HuH-7 (cell line): ENCODE data around the gene TAS1R2.
A peak's percentile ranks its signal among the peaks of the same experiment; 100 is the strongest.
"Not testable (repeated sequence)": the region's sequence is repeated elsewhere in the genome, so short reads cannot be mapped to it uniquely, and the experiment has no call there.

Experiments
- DNase-seq: peaks from one replicate; pipeline ENCODE4 v3.0.0; 2011; ENCODE audit warnings: low spot score

Gene TAS1R2

DNA sequence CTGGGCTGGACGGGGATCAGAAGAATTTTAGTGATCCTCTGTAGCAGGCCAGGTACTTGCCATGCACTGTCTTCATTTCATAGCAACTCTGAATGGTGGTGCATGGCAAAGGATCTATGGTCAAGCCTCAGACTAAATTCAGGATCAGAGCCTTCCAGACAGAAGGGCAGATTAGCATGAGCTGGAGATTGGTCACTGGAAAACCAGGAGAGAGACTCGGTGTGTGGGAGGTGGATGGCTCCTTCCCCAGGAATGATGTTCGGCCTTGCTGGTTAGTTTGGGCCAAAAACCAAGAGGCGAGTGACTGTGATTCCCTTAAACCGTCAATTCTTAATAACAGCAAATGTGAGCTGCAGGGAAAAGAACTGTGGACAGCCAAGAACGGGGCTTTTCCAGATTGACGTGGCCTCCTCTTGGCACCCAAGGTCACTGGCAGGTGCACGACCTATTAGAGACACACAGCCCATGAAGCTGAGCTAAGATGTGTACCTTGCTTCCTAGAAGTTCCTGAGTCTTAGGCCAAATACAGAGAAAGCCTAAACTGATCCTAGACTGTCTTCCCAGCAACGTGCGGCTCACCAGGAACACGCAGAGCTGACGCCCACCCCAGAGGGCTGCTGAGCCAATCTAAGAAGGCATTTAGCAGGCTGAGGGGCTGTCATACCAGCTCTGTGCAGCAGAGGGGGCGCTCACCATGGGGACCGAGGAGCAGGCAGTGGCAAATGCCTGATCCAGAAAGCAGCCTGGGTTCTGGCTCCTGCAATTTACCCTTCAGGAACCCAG lies 24.4 kb upstream of the TAS1R2 start:
- DNase-seq: peak; percentile 84

DNA sequence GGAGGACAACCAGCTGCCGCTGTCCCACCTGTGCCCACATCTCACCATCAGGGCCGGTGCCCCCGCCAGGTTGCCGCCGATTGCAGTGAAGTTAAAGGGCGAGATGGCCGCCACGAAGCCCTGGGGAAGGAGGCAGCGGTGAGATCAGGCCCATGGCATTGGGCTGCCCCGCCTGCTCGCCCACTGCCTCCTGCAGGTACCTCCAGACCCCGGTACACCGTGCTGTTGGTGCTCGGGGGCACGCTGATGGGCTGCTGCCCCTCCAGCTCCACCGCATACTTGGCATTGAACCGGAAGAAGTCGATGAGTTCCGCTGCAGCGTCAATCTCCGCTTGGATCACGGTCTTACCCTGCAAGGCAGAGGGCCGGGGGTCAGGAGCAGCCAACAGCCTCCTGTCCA lies 23.6 kb upstream of the TAS1R2 start:
- no peak for DNase-seq

DNA sequence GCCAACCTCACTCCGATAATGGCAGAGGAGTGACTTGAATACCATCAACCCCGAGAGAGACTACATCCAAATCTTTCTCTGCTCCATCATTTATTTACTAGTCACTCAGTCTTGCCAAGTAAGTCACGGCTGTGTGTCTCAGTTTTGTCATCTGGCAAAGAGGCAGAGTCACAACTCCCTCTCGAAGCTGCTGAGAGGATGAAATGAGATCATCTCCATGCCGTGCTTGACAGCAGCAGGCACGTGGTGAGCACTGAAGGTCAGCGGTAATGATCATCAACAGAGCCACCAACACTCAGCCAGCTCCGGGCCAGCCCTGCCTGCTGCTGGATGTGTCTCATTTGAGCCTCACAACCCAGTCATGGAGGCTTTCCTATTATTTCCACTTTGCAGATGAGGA lies 23.0 kb upstream of the TAS1R2 start:
- DNase-seq: no peak

DNA sequence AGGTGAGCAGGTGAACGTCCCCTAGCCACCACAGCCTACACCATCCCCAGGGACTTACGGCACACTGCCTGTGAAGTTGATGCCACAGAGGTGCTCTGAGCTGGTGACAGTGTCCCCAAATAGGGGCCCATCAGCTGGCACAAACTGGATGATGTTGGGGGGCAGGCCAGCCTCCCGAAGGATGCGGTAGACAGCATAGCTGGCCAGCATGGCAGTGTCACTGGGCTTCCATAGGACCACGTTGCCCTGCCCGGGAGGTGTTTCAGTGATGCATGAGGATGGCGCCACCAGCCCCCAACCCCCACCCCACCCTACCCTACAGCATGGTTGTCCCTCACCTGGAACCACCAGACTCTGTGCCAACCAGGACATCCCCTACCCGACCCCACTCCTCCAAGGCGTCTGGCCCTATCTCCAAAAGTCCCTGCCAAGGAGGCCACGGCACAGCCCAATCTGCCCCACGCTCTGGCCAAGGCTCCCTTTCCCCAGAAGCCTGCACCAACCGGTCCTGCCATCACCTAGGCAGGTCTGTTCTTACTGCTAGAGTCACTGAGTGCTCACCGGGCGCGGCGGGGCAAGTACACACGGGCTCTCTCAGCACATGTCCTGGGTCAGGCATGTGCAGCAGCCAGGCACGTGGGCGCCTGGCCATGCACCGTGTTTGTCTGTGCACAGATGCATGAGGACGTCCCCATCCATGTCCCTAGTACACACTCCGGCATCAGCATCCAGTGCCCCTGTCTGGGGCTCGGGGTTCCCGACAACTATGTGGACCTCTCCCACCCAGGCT lies 22.4 kb upstream of the TAS1R2 start:
- DNase-seq: no peak

DNA sequence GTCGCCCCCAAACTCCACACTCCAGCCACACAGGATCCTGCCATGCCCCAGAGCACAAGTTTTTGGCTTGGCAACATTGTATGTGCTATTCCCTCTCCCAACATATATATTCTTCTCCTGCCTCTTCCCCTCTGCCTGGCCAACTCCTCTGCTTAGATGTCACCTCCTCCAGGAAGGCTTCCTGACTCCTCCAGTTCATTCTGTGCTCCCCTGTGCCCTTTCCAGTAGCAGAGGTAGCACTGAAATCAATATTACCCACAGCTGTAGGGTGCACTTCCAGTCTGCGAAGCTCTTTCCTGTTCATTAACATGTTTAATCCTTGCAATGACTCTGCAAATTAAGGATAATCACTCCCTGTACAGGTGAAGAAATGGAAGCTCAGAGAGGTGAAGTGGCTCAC lies 21.7 kb upstream of the TAS1R2 start:
- DNase-seq: no peak

DNA sequence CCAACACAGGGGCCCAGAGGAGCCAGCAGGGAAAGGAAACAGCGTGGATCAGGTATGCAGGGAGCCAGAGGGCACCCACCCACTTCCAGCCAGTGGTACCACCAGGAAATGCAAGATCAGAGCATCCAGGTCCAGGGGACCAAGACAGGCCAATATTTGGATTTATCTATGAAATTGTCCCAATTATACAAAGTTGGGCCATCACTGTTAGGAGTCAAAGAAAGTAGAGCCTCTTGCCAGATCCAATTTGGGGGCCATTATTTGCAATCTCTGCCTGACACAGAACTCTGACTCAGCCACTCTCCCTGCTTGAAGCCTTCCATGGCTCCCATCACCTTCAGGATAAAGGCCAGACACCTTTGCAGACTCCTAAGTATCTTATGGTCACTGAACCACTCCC lies 21.1 kb upstream of the TAS1R2 start:
- DNase-seq: no peak

DNA sequence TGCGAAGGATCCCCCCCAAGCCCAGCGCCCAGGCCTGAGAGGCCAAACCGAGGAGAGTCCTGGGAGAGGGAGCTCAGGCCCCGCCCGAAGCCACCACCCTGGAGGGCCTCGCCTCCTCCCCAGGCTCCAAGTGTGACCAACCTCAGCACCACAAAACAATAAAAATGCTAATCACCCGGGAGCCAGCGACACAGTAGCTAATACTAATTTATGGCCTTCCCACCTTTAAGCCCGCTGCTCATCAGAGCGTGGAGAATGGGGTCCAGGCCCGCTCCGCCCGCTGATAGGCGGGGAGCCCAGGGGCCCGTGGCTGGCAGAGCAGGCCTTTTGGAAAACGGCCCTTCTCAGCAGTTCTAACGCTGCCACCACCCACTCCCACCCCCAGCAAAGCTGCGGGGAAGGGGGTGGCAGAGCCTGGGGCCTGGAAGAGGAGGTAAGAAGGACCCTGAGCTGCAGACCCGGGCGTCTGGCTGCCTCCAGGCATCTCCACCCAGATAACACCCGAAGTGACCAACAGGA lies 20.4 kb upstream of the TAS1R2 start:
- no peak for DNase-seq

DNA sequence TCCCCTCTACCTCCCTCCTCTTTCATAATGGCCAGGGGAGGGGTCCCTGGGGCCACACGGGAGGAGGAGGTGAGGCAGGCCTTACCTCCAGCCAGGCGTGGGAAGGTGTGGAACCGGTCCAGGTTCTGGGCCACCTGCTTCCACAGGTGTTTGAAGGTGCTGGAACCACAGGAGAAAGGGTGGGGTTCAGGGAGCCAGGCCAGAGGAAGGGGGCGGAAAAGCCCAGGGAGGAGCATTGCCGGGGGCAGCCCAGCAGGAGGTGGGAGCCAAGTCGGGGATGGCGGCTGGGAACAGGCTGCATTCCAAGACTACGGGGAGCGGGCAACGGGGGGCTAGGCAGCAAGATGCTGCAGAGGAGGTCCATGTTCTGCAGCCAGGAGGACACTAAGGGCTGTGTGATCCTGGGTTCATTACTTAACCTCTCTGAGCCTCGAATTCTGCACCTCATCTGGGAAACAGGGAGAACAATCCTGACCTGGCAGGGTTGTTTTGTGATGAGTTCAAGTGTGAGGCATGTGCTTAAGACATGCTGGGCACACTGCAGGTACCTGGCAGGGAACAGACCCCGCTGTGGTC lies 19.8 kb upstream of the TAS1R2 start:
- DNase-seq: no peak

DNA sequence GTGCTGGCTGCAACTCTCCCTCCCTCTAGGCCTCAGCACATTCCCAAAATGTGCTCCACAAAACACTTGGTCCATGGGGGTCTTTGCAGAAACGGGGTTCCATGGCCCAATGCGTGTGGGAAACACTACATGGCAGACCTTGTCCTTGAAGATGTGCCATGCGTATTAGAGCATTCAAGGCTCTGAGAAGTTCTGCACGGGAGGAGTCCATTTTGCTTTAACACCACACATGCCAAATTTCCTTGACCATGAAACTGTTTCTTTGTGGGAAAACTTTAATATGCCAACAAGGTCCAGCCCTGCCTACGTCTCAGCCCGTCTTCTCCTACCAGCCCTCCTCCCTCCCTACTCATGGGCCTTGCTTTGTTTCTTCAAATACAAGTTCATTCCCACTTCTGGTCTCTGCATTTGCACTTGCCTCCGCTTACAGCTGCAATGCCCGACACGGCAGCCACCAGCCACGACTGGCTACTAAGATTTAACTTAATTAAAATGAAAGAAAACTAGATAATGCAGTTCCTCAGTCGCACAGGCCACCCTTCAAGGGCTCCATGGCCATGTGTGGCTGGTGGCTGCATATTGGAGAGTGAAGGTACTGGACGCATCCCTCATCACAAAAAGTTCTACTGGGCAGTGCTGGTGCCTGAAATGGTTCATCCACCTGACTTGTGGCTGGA lies 19.2 kb upstream of the TAS1R2 start:
- no peak for DNase-seq

DNA sequence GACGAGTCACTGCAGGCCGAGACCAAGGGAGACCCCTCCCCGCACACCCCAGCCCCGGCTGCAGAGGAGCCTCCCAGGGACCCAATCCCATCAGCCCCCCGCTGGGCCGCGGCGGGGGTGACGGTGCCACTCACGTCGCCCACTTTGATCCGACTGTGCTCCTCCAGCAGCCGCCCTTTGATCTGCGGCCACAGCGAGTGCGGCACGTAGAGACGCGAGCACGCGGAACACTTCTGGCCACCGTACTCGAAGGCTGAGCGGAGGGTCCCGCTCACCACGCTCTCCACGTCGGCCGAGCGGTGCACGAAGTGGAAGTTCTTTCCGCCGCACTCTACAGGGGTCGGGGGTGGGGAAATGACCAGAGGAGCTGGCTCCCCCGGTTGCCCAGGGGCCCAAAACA lies 17.8 kb upstream of the TAS1R2 start:
- DNase-seq: no peak

DNA sequence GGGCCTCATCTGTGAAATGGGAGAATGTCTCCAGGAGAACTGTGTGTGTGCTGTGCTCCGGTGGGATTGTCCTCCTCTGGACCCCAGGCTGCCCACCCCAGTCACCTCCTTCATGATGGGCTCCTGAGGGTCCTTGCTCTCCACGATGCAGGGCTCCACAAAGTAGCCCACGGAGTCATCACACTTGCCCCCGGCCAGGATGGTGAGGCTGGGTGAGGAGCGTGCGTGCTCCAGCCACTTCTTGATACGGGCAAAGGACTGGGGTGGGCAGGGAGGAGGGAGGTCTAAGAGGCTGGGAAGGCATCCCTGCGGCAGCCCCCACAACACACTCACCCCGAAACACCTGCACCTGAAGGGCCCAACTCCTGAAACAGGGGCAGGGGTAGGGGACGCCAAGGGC lies 16.8 kb upstream of the TAS1R2 start:
- DNase-seq: no peak

DNA sequence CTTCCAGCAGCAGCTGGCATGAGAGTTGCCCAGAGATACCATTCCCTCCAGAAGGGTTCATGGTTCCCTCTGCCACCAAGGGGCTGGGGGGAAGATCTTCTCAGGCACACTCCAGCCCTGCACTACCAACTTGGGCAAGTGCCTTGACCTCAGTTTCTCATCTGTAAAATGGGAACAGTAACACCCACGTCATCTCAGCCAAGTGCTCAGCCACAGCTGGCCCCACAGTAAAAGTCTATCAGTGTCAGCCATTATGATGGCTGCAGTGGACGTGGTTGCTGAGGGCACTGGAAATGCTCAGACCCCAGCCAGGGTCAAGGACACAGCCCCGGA lies 16.3 kb upstream of the TAS1R2 start:
- DNase-seq: no peak

DNA sequence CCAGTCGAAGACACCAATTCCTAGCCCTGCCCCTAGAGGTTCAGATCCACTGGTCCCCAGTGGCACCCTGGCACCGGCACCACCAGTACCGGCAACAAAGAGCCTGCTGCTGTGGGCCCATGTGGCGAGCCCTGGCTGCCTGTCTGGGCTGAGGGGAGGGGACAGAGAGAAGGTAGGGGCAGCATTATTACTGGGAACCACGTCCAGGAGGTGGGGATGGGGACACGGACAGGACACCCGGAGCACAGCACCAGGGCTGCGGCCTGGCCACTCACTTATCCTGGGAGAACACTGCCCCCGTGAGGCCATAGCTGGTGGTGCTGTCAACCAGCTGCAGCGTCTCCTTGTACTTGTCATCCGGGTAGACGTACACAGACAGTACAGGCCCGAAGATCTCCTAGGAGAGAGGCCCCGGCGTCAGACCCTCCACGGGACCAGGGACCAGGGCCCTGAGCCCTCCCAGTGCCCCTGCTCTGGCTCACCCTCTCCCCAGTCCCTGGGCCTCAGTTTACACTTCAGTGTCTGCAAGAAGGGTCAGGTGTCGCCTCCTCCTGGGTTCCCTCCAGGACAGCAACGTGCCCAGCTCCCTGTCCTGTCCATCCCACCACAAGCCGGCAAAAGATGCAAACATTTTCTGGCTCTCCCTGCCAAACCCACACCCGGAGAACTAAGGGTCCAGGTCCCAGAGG lies 15.8 kb upstream of the TAS1R2 start:
- peak; percentile 97 for DNase-seq

DNA sequence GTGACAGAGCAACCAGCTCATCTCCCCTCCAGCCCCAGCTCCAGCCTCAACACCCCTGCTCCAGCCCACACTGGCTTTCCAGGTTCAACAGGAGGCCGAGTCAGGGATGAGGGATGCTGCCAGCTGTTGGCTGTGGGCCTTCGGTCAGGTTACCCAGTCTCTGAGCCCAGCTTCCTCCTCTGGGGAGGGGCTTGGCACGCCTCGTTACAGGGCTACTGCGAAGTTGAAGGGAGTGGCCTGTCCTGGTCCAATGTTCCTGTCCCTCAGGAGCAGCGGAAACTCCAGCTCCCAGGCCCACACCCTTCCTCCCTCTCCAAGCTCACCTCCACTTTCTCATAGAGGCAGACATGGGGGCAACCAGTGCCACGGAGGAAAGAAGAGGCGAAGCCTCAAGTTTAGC lies 15.1 kb upstream of the TAS1R2 start:
- no peak for DNase-seq

DNA sequence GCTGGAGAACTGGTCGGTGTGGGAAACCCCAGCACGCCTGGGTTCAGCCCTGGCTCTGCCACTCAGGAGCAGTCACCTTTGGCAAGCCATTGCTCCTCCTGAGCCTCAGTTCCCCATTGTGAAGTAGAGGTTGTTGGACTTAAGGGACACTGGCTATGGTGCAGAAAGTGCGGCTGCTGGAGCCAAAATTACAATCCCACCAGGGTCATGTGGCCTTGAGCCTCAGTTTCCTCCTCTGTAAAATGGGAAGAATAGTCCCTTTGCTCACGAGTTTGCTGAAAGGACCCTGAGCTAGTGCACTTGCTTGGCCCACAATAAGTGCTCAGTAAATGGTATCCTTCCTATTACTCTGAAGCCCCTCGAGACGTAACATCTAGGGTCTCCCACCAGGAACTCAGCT lies 14.6 kb upstream of the TAS1R2 start:
- no peak for DNase-seq

DNA sequence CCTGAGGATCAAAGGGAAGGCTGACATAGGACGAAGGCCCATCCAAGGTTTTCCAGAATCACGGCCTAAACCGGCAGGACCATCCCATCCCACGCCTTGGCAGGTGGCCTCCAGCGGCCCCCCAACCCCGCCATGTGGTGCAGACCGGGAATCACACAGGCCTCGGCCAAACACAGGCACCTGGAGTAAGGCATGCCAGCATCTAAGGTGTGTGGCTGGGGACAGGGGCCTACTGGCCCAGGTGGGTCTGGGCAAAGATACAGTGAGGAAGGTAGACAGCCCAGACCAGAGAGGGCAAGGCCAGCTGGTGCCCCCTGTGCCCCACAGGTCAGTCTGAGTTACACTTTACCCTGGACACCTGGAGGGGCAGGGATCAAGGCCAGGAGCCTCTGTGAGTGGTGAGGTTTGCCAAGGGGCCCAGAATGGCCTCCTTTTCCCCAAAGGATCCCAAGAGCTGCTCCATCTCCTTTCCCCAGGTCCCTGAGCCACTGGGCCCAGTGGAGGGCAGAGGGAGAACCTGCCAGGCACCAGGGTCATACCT lies 12.7 kb upstream of the TAS1R2 start:
- no peak for DNase-seq

DNA sequence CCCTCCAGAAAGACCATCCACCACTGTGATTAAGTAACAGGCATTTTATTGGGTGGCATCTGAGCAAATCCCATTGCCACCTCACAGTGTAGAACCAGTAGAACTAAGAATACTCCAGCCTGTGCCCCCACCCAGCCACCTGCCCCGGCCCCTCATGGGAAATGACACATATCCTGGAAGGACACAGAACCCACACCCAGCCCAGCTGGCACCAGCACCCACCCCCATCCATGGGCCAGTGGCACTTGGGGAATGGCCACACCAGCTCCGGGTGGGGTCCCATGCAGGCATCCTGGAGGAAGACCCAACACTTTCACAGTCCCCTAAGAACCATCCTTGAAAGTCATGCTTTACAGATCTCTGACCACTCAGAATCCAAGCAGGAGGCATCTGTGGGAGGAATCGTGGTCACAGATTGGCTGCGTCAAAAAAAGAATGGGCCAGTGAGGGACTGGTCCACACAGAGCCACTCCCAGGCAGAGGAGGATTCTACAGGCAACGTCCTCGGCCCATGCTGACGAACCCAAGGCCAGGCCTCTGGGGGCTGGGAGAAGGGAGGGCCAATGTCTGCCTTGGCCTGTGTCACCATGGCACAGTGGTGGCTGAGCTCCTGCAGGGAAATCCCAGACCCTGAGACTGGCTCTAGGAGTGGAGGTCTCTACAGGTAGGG lies 12.1 kb upstream of the TAS1R2 start:
- no peak for DNase-seq

DNA sequence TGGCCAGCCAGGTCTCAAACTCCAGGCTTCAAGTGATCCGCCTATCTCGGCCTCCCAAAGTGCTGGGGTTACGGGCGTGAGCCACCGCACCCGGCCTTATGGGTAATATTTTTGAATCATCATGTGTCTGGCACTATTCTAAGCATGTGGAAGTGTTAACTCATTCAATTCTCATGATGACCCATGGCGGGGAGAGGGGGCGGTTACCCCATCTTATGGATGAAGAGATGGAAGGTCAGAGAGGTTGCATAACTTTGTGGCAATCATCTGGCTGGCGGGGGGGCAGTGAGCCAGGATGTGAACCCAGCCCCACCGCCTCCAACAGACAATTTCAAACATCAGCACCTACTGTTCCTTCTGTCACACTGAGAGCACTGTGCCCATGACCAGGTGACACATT lies 11.5 kb upstream of the TAS1R2 start:
- DNase-seq: no peak

DNA sequence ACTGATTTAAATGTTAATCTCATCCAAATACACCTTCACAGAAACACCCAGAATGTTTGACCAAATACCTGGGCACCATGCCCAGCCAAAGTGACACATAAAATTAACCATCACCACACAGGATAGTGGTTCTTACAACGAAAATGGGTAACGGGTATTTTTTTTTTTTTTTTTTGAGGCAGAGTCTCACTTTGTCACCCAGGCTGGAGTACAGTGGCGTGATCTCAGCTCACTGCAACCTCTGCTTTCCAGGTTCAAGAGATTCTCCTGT lies 11.1 kb upstream of the TAS1R2 start:
- DNase-seq: not testable (repeated sequence)

DNA sequence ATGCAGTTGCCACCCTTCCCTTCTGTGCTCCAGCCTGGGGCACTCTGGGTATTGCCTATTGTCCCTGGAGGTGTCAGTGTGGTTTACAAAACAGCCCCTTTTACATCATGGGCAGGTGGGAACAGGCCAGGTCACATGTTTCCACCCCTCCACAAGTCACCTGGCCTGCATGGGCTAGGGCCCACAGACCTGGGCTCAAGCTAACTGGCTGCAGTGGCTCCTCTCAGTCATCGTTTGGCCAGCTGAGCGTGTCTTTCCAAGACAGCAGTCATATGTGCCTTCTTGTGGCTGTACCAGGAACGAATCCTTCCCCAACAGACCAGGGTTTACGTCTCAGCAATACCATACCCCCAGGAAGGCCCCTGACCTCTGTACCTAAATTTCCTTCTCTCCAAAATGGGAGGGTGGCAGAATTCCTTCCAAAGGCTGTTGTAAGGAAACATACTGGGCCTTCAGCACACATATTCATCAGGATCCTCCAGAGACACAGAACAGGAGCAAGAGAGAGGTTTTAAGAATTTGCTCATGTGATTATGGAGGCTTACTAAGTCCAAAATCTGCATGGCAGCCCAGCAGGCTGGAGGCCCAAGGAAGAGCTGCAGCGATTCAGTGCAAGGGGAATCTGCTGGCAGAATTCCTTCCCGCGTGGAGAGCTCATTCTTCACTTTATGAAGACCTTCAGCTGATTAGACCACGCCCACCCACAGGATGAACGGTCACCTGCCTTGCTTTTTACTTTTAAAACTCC lies 10.6 kb upstream of the TAS1R2 start:
- no peak for DNase-seq
